ENCODE measurements around the gene CRISP2.
"Not testable (repeated sequence)": the region's sequence is repeated elsewhere in the genome, so short reads cannot be mapped to it uniquely, and the experiment has no call there.

DNA sequence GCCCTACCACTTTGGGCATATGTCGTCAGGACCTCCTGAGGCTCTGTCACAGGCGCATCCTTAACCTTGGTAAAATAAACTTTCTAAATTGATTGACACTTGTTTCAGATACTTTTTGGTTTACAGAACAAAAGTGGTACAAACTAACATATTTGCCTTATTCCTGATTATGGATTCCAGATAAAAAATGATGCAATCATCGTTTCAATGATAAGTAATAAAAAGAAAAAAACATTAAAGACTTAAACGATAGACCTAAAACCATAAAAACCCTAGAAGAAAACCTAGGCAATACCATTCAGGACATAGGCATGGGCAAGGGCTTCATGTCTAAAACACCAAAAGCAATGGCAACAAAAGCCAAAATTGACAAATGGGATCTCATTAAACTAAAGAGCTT is 10.6 kb upstream of the CRISP2 start:
- TF ChIP-seq, protein P1, sequence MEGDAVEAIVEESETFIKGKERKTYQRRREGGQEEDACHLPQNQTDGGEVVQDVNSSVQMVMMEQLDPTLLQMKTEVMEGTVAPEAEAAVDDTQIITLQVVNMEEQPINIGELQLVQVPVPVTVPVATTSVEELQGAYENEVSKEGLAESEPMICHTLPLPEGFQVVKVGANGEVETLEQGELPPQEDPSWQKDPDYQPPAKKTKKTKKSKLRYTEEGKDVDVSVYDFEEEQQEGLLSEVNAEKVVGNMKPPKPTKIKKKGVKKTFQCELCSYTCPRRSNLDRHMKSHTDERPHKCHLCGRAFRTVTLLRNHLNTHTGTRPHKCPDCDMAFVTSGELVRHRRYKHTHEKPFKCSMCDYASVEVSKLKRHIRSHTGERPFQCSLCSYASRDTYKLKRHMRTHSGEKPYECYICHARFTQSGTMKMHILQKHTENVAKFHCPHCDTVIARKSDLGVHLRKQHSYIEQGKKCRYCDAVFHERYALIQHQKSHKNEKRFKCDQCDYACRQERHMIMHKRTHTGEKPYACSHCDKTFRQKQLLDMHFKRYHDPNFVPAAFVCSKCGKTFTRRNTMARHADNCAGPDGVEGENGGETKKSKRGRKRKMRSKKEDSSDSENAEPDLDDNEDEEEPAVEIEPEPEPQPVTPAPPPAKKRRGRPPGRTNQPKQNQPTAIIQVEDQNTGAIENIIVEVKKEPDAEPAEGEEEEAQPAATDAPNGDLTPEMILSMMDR (IDR thresholded peaks at IDR 0.05) = not testable (repeated sequence)
- not testable (repeated sequence) for TF ChIP-seq POLR2A (IDR thresholded peaks at IDR 0.05)
